ENCODE measurements around the gene CAMKMT. TPM values are rescaled to one million over a fixed set of nuclear protein-coding genes. Genes with fewer than 3 reads are reported as not detected.

Gene CAMKMT
- total RNA-seq, 5 donors from 2014 or later (not counting 1 experiment from before 2014, with no cell fraction given), result 11.9 to 20.2 (median 16.5) TPM

- peak in 1 of 4 experiments; percentile 26 for ATAC-seq (replicated peaks in 1 of 4)
- Mint-ChIP-seq H3K36me3 (peaks cover 51% of the 10 kb centered on the region), H3K9me3 (no peaks in the 10 kb centered on the region), H3K27me3 (no peaks in the 10 kb centered on the region), H3K4me1 (peaks cover 0 to 8% (median 8%) of the 10 kb centered on the region in 3 donors), H3K27ac (no peak overlapping the region), H3K4me3 (no peak overlapping the region)
- POLR2A ChIA-PET, result no interaction called here
- CTCF ChIA-PET, result no interaction called here
- Histone ChIP-seq H3K36me3 (ENCODE audit: control insufficient read depth in 2 of 2, extremely low read depth in 1 of 2, insufficient read depth in 1 of 2, low read length in 1 of 2) (peaks cover 0 to 5% of the 10 kb centered on the region in 2 donors), H3K4me3 (ENCODE audit: control insufficient read depth in 1 of 2, extremely low read depth in 1 of 2, low read length in 1 of 2) (no peak overlapping the region), H3K27me3 (replicated peaks in 1 of 2; ENCODE audit: control insufficient read depth in 2 of 2, extremely low read depth in 1 of 2, insufficient read depth in 2 of 2, low read length in 1 of 2) (no peaks in the 10 kb centered on the region), H3K27ac (ENCODE audit: low read length) (no peak overlapping the region), H3K9me3 (no peaks in the 10 kb centered on the region), H3K4me1 (ENCODE audit: control insufficient read depth in 1 of 2, extremely low read depth in 1 of 2, insufficient read depth in 2 of 2, low read length in 2 of 2) (peaks cover 0 to 8% of the 10 kb centered on the region in 2 experiments)
- WGBS (ENCODE audit: insufficient coverage), result no CpG with 5 or more reads among the region's 3 CpGs
- peak in 4 of 35 experiments; percentile 2 to 20 (median 8) for DNase-seq
Observed at GRCh38 chr2:44753552-44754285, 392.0 kb downstream of the CAMKMT start.

GRCh38 chr2:44758591-44758990 lies 396.8 kb downstream of the CAMKMT start:
- H3K9me3 Mint-ChIP-seq, result no peaks in the 10 kb centered on the region
- H3K4me3 ChIP-seq (ENCODE audit: control insufficient read depth in 1 of 2, extremely low read depth in 1 of 2, low read length in 1 of 2), result no peak overlapping the region
- DNase-seq, result no peak

GRCh38 chr2:44759823-44760222 lies 398.1 kb downstream of the CAMKMT start:
- no peak for ATAC-seq (replicated peaks in 1 of 4)

More at GRCh38 chr2:44758591-44758990, 396.8 kb downstream of the CAMKMT start:
- no peaks in the 10 kb centered on the region for H3K27me3 ChIP-seq (replicated peaks in 1 of 2; ENCODE audit: control insufficient read depth in 2 of 2, extremely low read depth in 1 of 2, insufficient read depth in 2 of 2, low read length in 1 of 2)
- peaks cover 26% of the 10 kb centered on the region for H3K36me3 Mint-ChIP-seq
- ChIA-PET POLR2A (no interaction called here), CTCF (no interaction called here)
- no peaks in the 10 kb centered on the region for H3K4me1 ChIP-seq (ENCODE audit: control insufficient read depth in 1 of 2, extremely low read depth in 1 of 2, insufficient read depth in 2 of 2, low read length in 2 of 2)
- no peak overlapping the region for H3K27ac ChIP-seq (ENCODE audit: low read length)
- no peak for ATAC-seq (replicated peaks in 1 of 4)
- no peaks in the 10 kb centered on the region for H3K4me1 Mint-ChIP-seq
- WGBS (ENCODE audit: insufficient coverage), result no CpG with 5 or more reads among the region's 4 CpGs
- H3K27ac Mint-ChIP-seq, result no peak overlapping the region
- peaks cover 0 to 11% of the 10 kb centered on the region in 2 donors for H3K27me3 Mint-ChIP-seq
- H3K4me3 Mint-ChIP-seq, result no peak overlapping the region
- H3K9me3 ChIP-seq, result no peaks in the 10 kb centered on the region
- H3K36me3 ChIP-seq (ENCODE audit: control insufficient read depth in 2 of 2, extremely low read depth in 1 of 2, insufficient read depth in 1 of 2, low read length in 1 of 2), result peaks cover 0 to 3% of the 10 kb centered on the region in 2 donors

GRCh38 chr2:44763275-44763782 lies 401.6 kb downstream of the CAMKMT start:
- no peak overlapping the region for H3K4me3 ChIP-seq (ENCODE audit: control insufficient read depth in 1 of 2, extremely low read depth in 1 of 2, low read length in 1 of 2)
- H3K27me3 ChIP-seq (replicated peaks in 1 of 2; ENCODE audit: control insufficient read depth in 2 of 2, extremely low read depth in 1 of 2, insufficient read depth in 2 of 2, low read length in 1 of 2), result peaks cover 4% of the 10 kb centered on the region in 2 experiments
- no peaks in the 10 kb centered on the region for H3K9me3 ChIP-seq
- no peak overlapping the region for H3K27ac ChIP-seq (ENCODE audit: low read length)
- WGBS (ENCODE audit: insufficient coverage), result 92% methylated on average over 2 of the region's 8 CpGs
- ChIA-PET CTCF (no interaction called here), POLR2A (no interaction called here)
- H3K36me3 ChIP-seq (ENCODE audit: control insufficient read depth in 2 of 2, extremely low read depth in 1 of 2, insufficient read depth in 1 of 2, low read length in 1 of 2), result peaks cover 0 to 3% of the 10 kb centered on the region in 2 donors
- DNase-seq (no peak), ATAC-seq (replicated peaks in 1 of 4) (no peak)
- H3K27ac Mint-ChIP-seq, result no peak overlapping the region
- peaks cover 0 to 26% of the 10 kb centered on the region in 2 donors for H3K27me3 Mint-ChIP-seq
- H3K4me1 ChIP-seq (ENCODE audit: control insufficient read depth in 1 of 2, extremely low read depth in 1 of 2, insufficient read depth in 2 of 2, low read length in 2 of 2), result no peaks in the 10 kb centered on the region
- H3K4me3 Mint-ChIP-seq, result no peak overlapping the region
- peaks cover 27% of the 10 kb centered on the region for H3K36me3 Mint-ChIP-seq
- no peaks in the 10 kb centered on the region for H3K4me1 Mint-ChIP-seq
- no peaks in the 10 kb centered on the region for H3K9me3 Mint-ChIP-seq

More at GRCh38 chr2:44759823-44760222, 398.1 kb downstream of the CAMKMT start:
- no peak overlapping the region for H3K4me3 ChIP-seq (ENCODE audit: control insufficient read depth in 1 of 2, extremely low read depth in 1 of 2, low read length in 1 of 2)
- Mint-ChIP-seq H3K27ac (no peak overlapping the region), H3K4me1 (no peaks in the 10 kb centered on the region), H3K27me3 (peaks cover 0 to 14% of the 10 kb centered on the region in 2 donors), H3K9me3 (no peaks in the 10 kb centered on the region), H3K4me3 (no peak overlapping the region), H3K36me3 (peaks cover 26% of the 10 kb centered on the region)
- CTCF ChIA-PET, result interaction anchor here in 1 of 2 donors (0.6 kb wide), 1 partner anchor 328 kb away, joined by 4 read pairs; no protein-coding TSS in a partner anchor
- 100% methylated on average over 3 of the region's 5 CpGs for WGBS (ENCODE audit: insufficient coverage)
- no peak overlapping the region for H3K27ac ChIP-seq (ENCODE audit: low read length)
- no peaks in the 10 kb centered on the region for H3K27me3 ChIP-seq (replicated peaks in 1 of 2; ENCODE audit: control insufficient read depth in 2 of 2, extremely low read depth in 1 of 2, insufficient read depth in 2 of 2, low read length in 1 of 2)
- no peaks in the 10 kb centered on the region for H3K9me3 ChIP-seq
- peaks cover 0 to 3% of the 10 kb centered on the region in 2 donors for H3K36me3 ChIP-seq (ENCODE audit: control insufficient read depth in 2 of 2, extremely low read depth in 1 of 2, insufficient read depth in 1 of 2, low read length in 1 of 2)
- no peaks in the 10 kb centered on the region for H3K4me1 ChIP-seq (ENCODE audit: control insufficient read depth in 1 of 2, extremely low read depth in 1 of 2, insufficient read depth in 2 of 2, low read length in 2 of 2)
- no peak for DNase-seq
- POLR2A ChIA-PET, result no interaction called here

- Mint-ChIP-seq H3K27me3 (peaks cover 0 to 19% of the 10 kb centered on the region in 2 donors), H3K36me3 (peaks cover 31% of the 10 kb centered on the region), H3K27ac (no peak overlapping the region), H3K9me3 (no peaks in the 10 kb centered on the region), H3K4me1 (no peaks in the 10 kb centered on the region), H3K4me3 (no peak overlapping the region)
- WGBS (ENCODE audit: insufficient coverage), result no CpG with 5 or more reads among the region's 5 CpGs
- no peaks in the 10 kb centered on the region for H3K9me3 ChIP-seq
- H3K27ac ChIP-seq (ENCODE audit: low read length), result no peak overlapping the region
- ATAC-seq (replicated peaks in 1 of 4) (no peak), DNase-seq (no peak)
- H3K4me1 ChIP-seq (ENCODE audit: control insufficient read depth in 1 of 2, extremely low read depth in 1 of 2, insufficient read depth in 2 of 2, low read length in 2 of 2), result no peaks in the 10 kb centered on the region
- peaks cover 0 to 3% of the 10 kb centered on the region in 2 donors for H3K36me3 ChIP-seq (ENCODE audit: control insufficient read depth in 2 of 2, extremely low read depth in 1 of 2, insufficient read depth in 1 of 2, low read length in 1 of 2)
- H3K4me3 ChIP-seq (ENCODE audit: control insufficient read depth in 1 of 2, extremely low read depth in 1 of 2, low read length in 1 of 2), result no peak overlapping the region
- POLR2A ChIA-PET, result no interaction called here
- CTCF ChIA-PET, result interaction anchor here in 1 of 2 donors (0.5 kb wide), 1 partner anchor 728 kb away, joined by 3 read pairs; no protein-coding TSS in a partner anchor
- peaks cover 4% of the 10 kb centered on the region in 2 experiments for H3K27me3 ChIP-seq (replicated peaks in 1 of 2; ENCODE audit: control insufficient read depth in 2 of 2, extremely low read depth in 1 of 2, insufficient read depth in 2 of 2, low read length in 1 of 2)
Observed at GRCh38 chr2:44766220-44766619, 404.5 kb downstream of the CAMKMT start.

GRCh38 chr2:44766777-44767176 lies 405.0 kb downstream of the CAMKMT start:
- no CpG with 5 or more reads among the region's 1 CpG for WGBS (ENCODE audit: insufficient coverage)
- DNase-seq (no peak), ATAC-seq (replicated peaks in 1 of 4) (no peak)
- peaks cover 30% of the 10 kb centered on the region for H3K36me3 Mint-ChIP-seq
- Histone ChIP-seq H3K27me3 (replicated peaks in 1 of 2; ENCODE audit: control insufficient read depth in 2 of 2, extremely low read depth in 1 of 2, insufficient read depth in 2 of 2, low read length in 1 of 2) (peaks cover 4% of the 10 kb centered on the region in 2 experiments), H3K27ac (ENCODE audit: low read length) (no peak overlapping the region), H3K4me1 (ENCODE audit: control insufficient read depth in 1 of 2, extremely low read depth in 1 of 2, insufficient read depth in 2 of 2, low read length in 2 of 2) (no peaks in the 10 kb centered on the region), H3K36me3 (ENCODE audit: control insufficient read depth in 2 of 2, extremely low read depth in 1 of 2, insufficient read depth in 1 of 2, low read length in 1 of 2) (peaks cover 0 to 3% of the 10 kb centered on the region in 2 donors), H3K9me3 (no peaks in the 10 kb centered on the region), H3K4me3 (ENCODE audit: control insufficient read depth in 1 of 2, extremely low read depth in 1 of 2, low read length in 1 of 2) (no peak overlapping the region)
- H3K27me3 Mint-ChIP-seq, result peaks cover 0 to 19% of the 10 kb centered on the region in 2 donors
- CTCF ChIA-PET, result interaction anchor here in 1 of 2 donors (0.5 kb wide), 1 partner anchor 727 kb away, joined by 3 read pairs; no protein-coding TSS in a partner anchor
- H3K4me1 Mint-ChIP-seq, result no peaks in the 10 kb centered on the region
- POLR2A ChIA-PET, result no interaction called here
- no peak overlapping the region for H3K27ac Mint-ChIP-seq
- no peak overlapping the region for H3K4me3 Mint-ChIP-seq
- no peaks in the 10 kb centered on the region for H3K9me3 Mint-ChIP-seq

All from T-cell (primary cell).